ENCODE results near the gene RAVER2.

DNA sequence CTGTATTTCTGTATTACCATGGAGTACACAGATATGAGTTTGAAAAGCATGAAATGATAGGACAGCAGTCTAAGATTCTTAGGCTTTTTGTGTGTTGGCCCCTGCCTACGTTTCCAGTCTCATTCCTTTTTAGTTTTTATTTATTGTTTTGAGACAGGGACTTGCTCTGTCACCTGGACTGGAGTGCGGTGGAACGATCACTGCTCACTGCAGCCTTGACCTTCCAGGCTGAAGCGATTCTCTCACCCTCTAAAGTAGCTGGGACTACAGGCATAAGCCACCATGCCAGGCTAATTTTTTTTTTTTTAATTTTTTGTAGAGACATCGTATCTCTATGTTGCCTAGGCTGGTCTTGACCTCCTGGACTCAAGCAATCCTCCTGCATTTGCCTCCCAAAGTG lies 3.8 kb downstream of the RAVER2 start:
- TF ChIP-seq CTCF (conservative IDR thresholded peaks at IDR 0.05; ENCODE audit: low read length) (no peak), EZH2phosphoT487 (IDR thresholded peaks at IDR 0.05; ENCODE audit: borderline replicate concordance, low read depth, low read length) (no peak)
